Measurements from ENCODE around the gene TRIOBP.
A peak's percentile ranks its signal among the peaks of the same experiment; 100 is the strongest.

The TRIOBP gene

GRCh38 chr22:37659897-37660708 lies 36.7 kb upstream of the TRIOBP start:
- Histone ChIP-seq H3K4me3 (ENCODE audit: low read depth, low read length) (no peak overlapping the region), H4K12ac (ENCODE audit: low read depth, low read length) (no peak overlapping the region), H3K14ac (ENCODE audit: low read length) (no peak overlapping the region), H3K4me1 (ENCODE audit: control insufficient read depth in 1 of 2, insufficient read depth in 2 of 2, low read length in 2 of 2) (peaks cover 12 to 15% of the 10 kb centered on the region in 2 experiments), H3K4me2 (ENCODE audit: low read length) (no peak overlapping the region), H2AK5ac (ENCODE audit: low read length) (no peak overlapping the region), H4K8ac (ENCODE audit: low read depth, low read length) (no peak overlapping the region), H2BK5ac (ENCODE audit: low read depth, low read length, poor library complexity) (no peak overlapping the region), H3K18ac (ENCODE audit: low read length) (no peak overlapping the region), H2BK120ac (ENCODE audit: insufficient read depth, low read length, poor library complexity) (no peak overlapping the region), H4K91ac (ENCODE audit: low read depth, low read length) (no peak overlapping the region), H3K4ac (ENCODE audit: low read depth, low read length) (no peak overlapping the region), H3K9me3 (ENCODE audit: insufficient read depth, low read depth, low read length) (peaks cover 2% of the 10 kb centered on the region), H3K79me2 (ENCODE audit: control insufficient read depth, insufficient read depth, low read length, poor library complexity) (peaks cover 3% of the 10 kb centered on the region), H3K27ac (ENCODE audit: low read depth, low read length) (no peak overlapping the region), H2AFZ (ENCODE audit: insufficient read depth, low read length, poor library complexity) (no peak overlapping the region), H3K79me1 (ENCODE audit: low read length) (no peaks in the 10 kb centered on the region), H3K23ac (ENCODE audit: low read length) (no peak overlapping the region), H3K27me3 (ENCODE audit: insufficient read depth, low read length) (no peaks in the 10 kb centered on the region), H3K9ac (ENCODE audit: low read length) (no peak overlapping the region), H3K36me3 (ENCODE audit: control insufficient read depth in 1 of 2, insufficient read depth in 2 of 2, low read length in 2 of 2) (no peaks in the 10 kb centered on the region), H2BK12ac (ENCODE audit: low read length) (no peak overlapping the region)
- no peak for DNase-seq
- WGBS (ENCODE audit: extremely low coverage, insufficient coverage, insufficient read length): no CpG with 5 or more reads among the region's 14 CpGs

GRCh38 chr22:37660709-37661045 lies 36.2 kb upstream of the TRIOBP start:
- Histone ChIP-seq H3K4me2 (ENCODE audit: low read length) (no peak overlapping the region), H2BK12ac (ENCODE audit: low read length) (no peak overlapping the region), H3K79me1 (ENCODE audit: low read length) (no peaks in the 10 kb centered on the region), H3K4me1 (ENCODE audit: control insufficient read depth in 1 of 2, insufficient read depth in 2 of 2, low read length in 2 of 2) (peaks cover 12 to 15% of the 10 kb centered on the region in 2 experiments), H4K12ac (ENCODE audit: low read depth, low read length) (no peak overlapping the region), H3K14ac (ENCODE audit: low read length) (no peak overlapping the region), H3K4ac (ENCODE audit: low read depth, low read length) (no peak overlapping the region), H3K36me3 (ENCODE audit: control insufficient read depth in 1 of 2, insufficient read depth in 2 of 2, low read length in 2 of 2) (no peaks in the 10 kb centered on the region), H4K8ac (ENCODE audit: low read depth, low read length) (no peak overlapping the region), H4K91ac (ENCODE audit: low read depth, low read length) (no peak overlapping the region), H3K23ac (ENCODE audit: low read length) (no peak overlapping the region), H3K79me2 (ENCODE audit: control insufficient read depth, insufficient read depth, low read length, poor library complexity) (peaks cover 3% of the 10 kb centered on the region), H2BK120ac (ENCODE audit: insufficient read depth, low read length, poor library complexity) (no peak overlapping the region), H3K4me3 (ENCODE audit: low read depth, low read length) (no peak overlapping the region), H3K27me3 (ENCODE audit: insufficient read depth, low read length) (no peaks in the 10 kb centered on the region), H2AK5ac (ENCODE audit: low read length) (no peak overlapping the region), H3K9ac (ENCODE audit: low read length) (no peak overlapping the region), H3K27ac (ENCODE audit: low read depth, low read length) (no peak overlapping the region), H3K18ac (ENCODE audit: low read length) (no peak overlapping the region), H2BK5ac (ENCODE audit: low read depth, low read length, poor library complexity) (no peak overlapping the region), H2AFZ (ENCODE audit: insufficient read depth, low read length, poor library complexity) (no peak overlapping the region), H3K9me3 (ENCODE audit: insufficient read depth, low read depth, low read length) (peaks cover 2% of the 10 kb centered on the region)
- no CpG with 5 or more reads among the region's 2 CpGs for whole genome bisulfite sequencing (ENCODE audit: extremely low coverage, insufficient coverage, insufficient read length)
- no peak for DNase-seq

GRCh38 chr22:37661160-37661924 lies 35.5 kb upstream of the TRIOBP start:
- Histone ChIP-seq H2BK120ac (ENCODE audit: insufficient read depth, low read length, poor library complexity) (no peak overlapping the region), H3K79me2 (ENCODE audit: control insufficient read depth, insufficient read depth, low read length, poor library complexity) (peaks cover 3% of the 10 kb centered on the region), H2BK12ac (ENCODE audit: low read length) (no peak overlapping the region), H3K9ac (ENCODE audit: low read length) (peak overlapping the region; percentile 11), H3K9me3 (ENCODE audit: insufficient read depth, low read depth, low read length) (peaks cover 2% of the 10 kb centered on the region), H3K27ac (ENCODE audit: low read depth, low read length) (no peak overlapping the region), H3K4me1 (ENCODE audit: control insufficient read depth in 1 of 2, insufficient read depth in 2 of 2, low read length in 2 of 2) (peaks cover 12 to 15% of the 10 kb centered on the region in 2 experiments), H3K79me1 (ENCODE audit: low read length) (no peaks in the 10 kb centered on the region), H4K12ac (ENCODE audit: low read depth, low read length) (no peak overlapping the region), H4K8ac (ENCODE audit: low read depth, low read length) (no peak overlapping the region), H2BK5ac (ENCODE audit: low read depth, low read length, poor library complexity) (no peak overlapping the region), H2AFZ (ENCODE audit: insufficient read depth, low read length, poor library complexity) (no peak overlapping the region), H3K27me3 (ENCODE audit: insufficient read depth, low read length) (no peaks in the 10 kb centered on the region), H3K36me3 (ENCODE audit: control insufficient read depth in 1 of 2, insufficient read depth in 2 of 2, low read length in 2 of 2) (no peaks in the 10 kb centered on the region), H4K91ac (ENCODE audit: low read depth, low read length) (no peak overlapping the region), H3K14ac (ENCODE audit: low read length) (no peak overlapping the region), H3K18ac (ENCODE audit: low read length) (no peak overlapping the region), H3K4ac (ENCODE audit: low read depth, low read length) (no peak overlapping the region), H3K23ac (ENCODE audit: low read length) (no peak overlapping the region), H2AK5ac (ENCODE audit: low read length) (no peak overlapping the region), H3K4me2 (ENCODE audit: low read length) (no peak overlapping the region), H3K4me3 (ENCODE audit: low read depth, low read length) (no peak overlapping the region)
- WGBS (ENCODE audit: extremely low coverage, insufficient coverage, insufficient read length): no CpG with 5 or more reads among the region's 12 CpGs
- DNase-seq: peak in 1 of 2 donors; percentile 67

DNA sequence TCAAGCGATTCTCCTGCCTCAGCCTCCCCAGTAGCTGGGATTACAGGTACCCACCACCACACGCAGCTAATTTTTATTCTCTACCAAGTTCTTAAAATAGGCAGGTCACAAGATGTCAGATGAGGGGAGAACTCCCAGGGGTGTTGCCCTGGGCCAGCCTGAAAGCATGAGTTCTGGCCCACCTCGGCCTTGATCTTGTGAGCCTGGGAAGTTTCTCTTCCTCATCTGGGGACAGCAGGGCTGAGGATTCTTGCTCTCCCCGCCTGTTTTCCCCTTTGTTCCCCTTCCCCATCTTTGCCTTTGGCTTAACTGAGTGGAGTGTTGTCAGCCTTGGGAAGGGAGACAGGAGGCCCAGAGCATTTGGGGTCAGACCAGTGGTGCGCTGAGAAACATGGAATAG lies 34.8 kb upstream of the TRIOBP start:
- Histone ChIP-seq H3K9ac (ENCODE audit: low read length) (no peak overlapping the region), H3K27ac (ENCODE audit: low read depth, low read length) (no peak overlapping the region), H3K23ac (ENCODE audit: low read length) (no peak overlapping the region), H2BK5ac (ENCODE audit: low read depth, low read length, poor library complexity) (no peak overlapping the region), H3K79me2 (ENCODE audit: control insufficient read depth, insufficient read depth, low read length, poor library complexity) (peaks cover 3% of the 10 kb centered on the region), H2BK12ac (ENCODE audit: low read length) (no peak overlapping the region), H4K91ac (ENCODE audit: low read depth, low read length) (no peak overlapping the region), H3K4me3 (ENCODE audit: low read depth, low read length) (no peak overlapping the region), H2AFZ (ENCODE audit: insufficient read depth, low read length, poor library complexity) (no peak overlapping the region), H4K8ac (ENCODE audit: low read depth, low read length) (no peak overlapping the region), H3K36me3 (ENCODE audit: control insufficient read depth in 1 of 2, insufficient read depth in 2 of 2, low read length in 2 of 2) (no peaks in the 10 kb centered on the region), H2AK5ac (ENCODE audit: low read length) (no peak overlapping the region), H3K4me1 (ENCODE audit: control insufficient read depth in 1 of 2, insufficient read depth in 2 of 2, low read length in 2 of 2) (peaks cover 12 to 15% of the 10 kb centered on the region in 2 experiments), H2BK120ac (ENCODE audit: insufficient read depth, low read length, poor library complexity) (no peak overlapping the region), H4K12ac (ENCODE audit: low read depth, low read length) (no peak overlapping the region), H3K27me3 (ENCODE audit: insufficient read depth, low read length) (no peaks in the 10 kb centered on the region), H3K79me1 (ENCODE audit: low read length) (no peaks in the 10 kb centered on the region), H3K14ac (ENCODE audit: low read length) (no peak overlapping the region), H3K18ac (ENCODE audit: low read length) (no peak overlapping the region), H3K4me2 (ENCODE audit: low read length) (no peak overlapping the region), H3K4ac (ENCODE audit: low read depth, low read length) (no peak overlapping the region), H3K9me3 (ENCODE audit: insufficient read depth, low read depth, low read length) (peaks cover 2% of the 10 kb centered on the region)
- no CpG with 5 or more reads among the region's 5 CpGs for WGBS (ENCODE audit: extremely low coverage, insufficient coverage, insufficient read length)
- no peak for DNase-seq
